IMR-90 (cell line): ENCODE results near the gene IL17RE. TPM values are rescaled to one million over a fixed set of nuclear protein-coding genes. Genes with fewer than 3 reads are reported as not detected.

Experiments
- ATAC-seq: fragments of 200-7000 bp; cut with Tn5 transposase; 2 replicates; pipeline ENCODE4 v1.9.1; 2020; ENCODE audit warnings: low read depth, mild to moderate bottlenecking, moderate library complexity
- BruUV-seq: library from RNA; stranded (reverse); fragments of 400-500 nt; replicated peaks from 2 replicates; lab custom pipeline; 2021; lab: Mats Ljungman, UMichigan
- CTCF ChIA-PET: fragments of 300-600 bp; formaldehyde crosslinking; extraction: SDS; loops from one replicate; lab custom pipeline; 2021; ENCODE audit warnings: antibody characterized with exemption; lab: Yijun Ruan, JAX
- POLR2A ChIA-PET: fragments of 300-600 bp; sonication (Branson Sonifier 250); formaldehyde crosslinking; loops from one replicate; lab custom pipeline; 2022; ENCODE audit warnings: antibody characterized with exemption; ENCODE audit not compliant: unreplicated experiment; lab: Charles Lee
- DNase-seq: peaks from one replicate; pipeline ENCODE4 v3.0.0; 2013
- H2AFZ ChIP-seq: replicated peaks from 2 replicates; pipeline ENCODE3; 2013; ENCODE audit warnings: low read length, mild to moderate bottlenecking; ENCODE audit not compliant: poor library complexity
- H2AK5ac ChIP-seq: 2 replicates; pipeline ENCODE4 v1.6.1; 2013; ENCODE audit warnings: low read depth, low read length, inconsistent platforms
- H2AK9ac ChIP-seq: replicated peaks from 2 replicates; pipeline ENCODE3; 2013; ENCODE audit warnings: mild to moderate bottlenecking, low read depth, low read length, moderate library complexity; ENCODE audit not compliant: poor library complexity
- H2BK120ac ChIP-seq: 2 replicates; pipeline ENCODE4 v1.6.1; 2013; ENCODE audit warnings: low read depth, low read length, inconsistent platforms
- H2BK15ac ChIP-seq: 3 replicates; pipeline ENCODE4 v1.6.1; 2013; ENCODE audit warnings: low read depth, low read length, inconsistent platforms
- H2BK20ac ChIP-seq: 2 replicates; pipeline ENCODE4 v1.6.1; 2013; ENCODE audit warnings: low read depth, mild to moderate bottlenecking, inconsistent platforms, low read length, moderate library complexity
- H2BK5ac ChIP-seq: 2 replicates; pipeline ENCODE4 v1.6.1; 2013; ENCODE audit warnings: mild to moderate bottlenecking, low read depth, low read length, inconsistent platforms; ENCODE audit not compliant: poor library complexity, severe bottlenecking
- H3K14ac ChIP-seq: replicated peaks from 2 replicates; pipeline ENCODE4 v1.6.1; 2013; ENCODE audit warnings: low read depth, low read length, inconsistent platforms
- H3K18ac ChIP-seq: 2 replicates; pipeline ENCODE4 v1.6.1; 2013; ENCODE audit warnings: low read depth, low read length, control low read depth
- H3K23ac ChIP-seq: 2 replicates; pipeline ENCODE4 v1.6.1; 2013; ENCODE audit warnings: low read depth, low read length, inconsistent platforms
- H3K27ac ChIP-seq: 2 replicates; pipeline ENCODE4 v1.5.1; 2013; ENCODE audit warnings: mild to moderate bottlenecking, control low read depth, low read length; ENCODE audit not compliant: insufficient read depth
- H3K27me3 ChIP-seq: 2 replicates; pipeline ENCODE4 v1.6.1; 2013; ENCODE audit warnings: low read length; ENCODE audit not compliant: control insufficient read depth, insufficient read depth
- H3K36me3 ChIP-seq: 2 replicates; pipeline ENCODE4 v1.6.1; 2013; ENCODE audit warnings: low read length, mixed read lengths; ENCODE audit not compliant: control insufficient read depth, insufficient read depth
- H3K4ac ChIP-seq: 2 replicates; pipeline ENCODE4 v1.6.1; 2013; ENCODE audit warnings: low read depth, low read length, inconsistent platforms
- H3K4me1 ChIP-seq: 2 replicates; pipeline ENCODE4 v1.6.1; 2013; ENCODE audit warnings: low read length, mixed read lengths; ENCODE audit not compliant: control insufficient read depth, insufficient read depth
- H3K4me2 ChIP-seq: 2 replicates; pipeline ENCODE4 v1.6.1; 2013; ENCODE audit warnings: low read depth, mild to moderate bottlenecking, control low read depth, low read length, moderate library complexity
- H3K4me3 ChIP-seq: 2 replicates; pipeline ENCODE4 v1.5.1; 2013; ENCODE audit warnings: low read depth, mild to moderate bottlenecking, control low read depth, low read length, moderate library complexity; ENCODE audit not compliant: insufficient read depth
- H3K56ac ChIP-seq: 2 replicates; pipeline ENCODE4 v1.6.1; 2013; ENCODE audit warnings: low read length, inconsistent platforms; ENCODE audit not compliant: insufficient read depth; ENCODE audit errors: extremely low read depth
- H3K79me1 ChIP-seq, 2 experiments: 2 replicates each; pipeline ENCODE4 v1.6.1; 2013; ENCODE audit warnings: low read length in 2 of 2, inconsistent platforms in 1 of 2, low read depth in 1 of 2
- H3K9ac ChIP-seq: 2 replicates; pipeline ENCODE4 v1.6.1; 2013; ENCODE audit warnings: low read depth, low read length, control low read depth
- H3K9me1 ChIP-seq: 2 replicates; pipeline ENCODE4 v1.6.1; 2013; ENCODE audit warnings: low read length, inconsistent platforms; ENCODE audit not compliant: insufficient read depth
- H3K9me3 ChIP-seq: 2 replicates; pipeline ENCODE4 v1.6.1; 2013; ENCODE audit warnings: low read length; ENCODE audit not compliant: control insufficient read depth, insufficient read depth
- H4K20me1 ChIP-seq: 2 replicates; pipeline ENCODE4 v1.6.1; 2013; ENCODE audit warnings: low read length, inconsistent platforms; ENCODE audit not compliant: insufficient read depth
- H4K5ac ChIP-seq: 2 replicates; pipeline ENCODE4 v1.6.1; 2013; ENCODE audit warnings: mild to moderate bottlenecking, low read depth, low read length, control low read depth
- H4K8ac ChIP-seq, 2 experiments: 2 replicates each; pipeline ENCODE4 v1.6.1; 2013; ENCODE audit warnings: low read depth in 2 of 2, low read length in 2 of 2, control low read depth in 1 of 2, inconsistent platforms in 1 of 2
- H4K91ac ChIP-seq: 2 replicates; pipeline ENCODE4 v1.6.1; 2013; ENCODE audit warnings: low read depth, low read length, inconsistent platforms; ENCODE audit not compliant: insufficient read depth
- MXI1 ChIP-seq: IDR thresholded peaks from 2 replicates; pipeline ENCODE4 v1.6.1; 2012; ENCODE audit warnings: low read depth, mild to moderate bottlenecking, low read length, moderate library complexity, borderline replicate concordance
- NFE2L2 ChIP-seq: fragments of 150-350 bp; IDR thresholded peaks from 2 replicates; pipeline ENCODE4 v1.6.1; 2016; ENCODE audit warnings: low read depth, mild to moderate bottlenecking, low read length
- RAD21 ChIP-seq: IDR thresholded peaks from 2 replicates; pipeline ENCODE4 v1.6.1; 2012; ENCODE audit warnings: low read length, improper control_type of control experiment
- WGBS, 2 experiments: methylation state at CpG; one replicate each; pipeline versions ENCODE4 v1.1.5 to v1.1.7; 2013; ENCODE audit warnings: missing lambda C conversion rate in 2 of 2; ENCODE audit not compliant: insufficient read length in 1 of 2; ENCODE audit errors: extremely low coverage in 2 of 2; 5-methylcytosine and 5-hydroxymethylcytosine counted together
- dilution Hi-C: fragments of 300-500 bp; cut with HindIII; formaldehyde crosslinking; loops from one replicate; pipeline ENCODE4 v1.14.3; 2018; ENCODE audit warnings: low sequenced_read_pairs; ENCODE audit not compliant: unreplicated experiment
- in situ Hi-C: fragments of 300-500 bp; cut with MboI; formaldehyde crosslinking; loops from 3 replicates; pipeline ENCODE4 v1.14.3; 2019; ENCODE audit warnings: low sequenced_read_pairs, inconsistent platforms, mixed read lengths
- intact Hi-C: fragments of 100-400 bp; cut with micrococcal nuclease; formaldehyde crosslinking; loops from 2 replicates; pipeline ENCODE4 v1.10.0; 2022
- polyA plus RNA-seq, 3 experiments: library from polyadenylated mRNA; depleted of rRNA; stranded (reverse); fragments of >200 nt; gene quantifications; 2 replicates each; pipeline ENCODE4 v1.2.3, GENCODE V29; 2012; ENCODE audit warnings: low replicate concordance in 1 of 3
- total RNA-seq: library from RNA; depleted of rRNA; stranded (reverse); fragments of >200 nt; gene quantifications from 2 replicates; pipeline ENCODE4 v1.2.3, GENCODE V29; 2012

Gene IL17RE
- total and polyA plus RNA-seq, 2 of the 4 experiments (the other 2 are of a cell fraction), result 0.90 to 7.2 TPM

GRCh38 chr3:9916734-9917680 lies 14.4 kb downstream of the IL17RE start, which contains the start of gene IL17RC:
Gene IL17RC, plus strand, starts transcription at chr3:9917098. Its CDS starts 218 bp downstream, at chr3:9917316.
- no peaks in the 10 kb centered on the region for H3K27me3 ChIP-seq
- in situ Hi-C loops (no loop called here), dilution Hi-C loops (no loop called here), intact Hi-C loops (loop anchor here (5.0 kb wide), 1 partner anchor 200 kb away; no protein-coding TSS in a partner anchor)
- peak within 1 kb of the TSS; percentile 93 for H2BK120ac ChIP-seq
- TF ChIP-seq MXI1 (0 out of 2 replicates have a peak, but pooled peaks have one; percentile 32), RAD21 (no peak), NFE2L2 (no peak)
- CTCF ChIA-PET, result interaction anchor here (0.6 kb wide), 1 partner anchor 335 kb away, joined by 6 read pairs; no protein-coding TSS in a partner anchor
- H4K20me1 ChIP-seq, result no peaks in the 10 kb centered on the region
- peak within 1 kb of the TSS; percentile 56 for H4K91ac ChIP-seq
- peaks cover 7 to 38% of the 10 kb centered on the region in 2 experiments; a peak in 3 of 4 replicates for H3K79me1 ChIP-seq
- H3K4me1 ChIP-seq, result peaks cover 32% of the 10 kb centered on the region
- peak within 1 kb of the TSS; percentile 95 for H3K14ac ChIP-seq
- peak within 1 kb of the TSS; percentile 89 for H3K27ac ChIP-seq
- H3K4ac ChIP-seq, result peak within 1 kb of the TSS; percentile 96
- H3K36me3 ChIP-seq, result peaks cover 2% of the 10 kb centered on the region; the same call in 1 of the 2 replicates
- DNase-seq, result peak; percentile 84
- H2BK5ac ChIP-seq, result peak within 1 kb of the TSS; percentile 84
- ATAC-seq, result peak; percentile 84
- peaks cover 11% of the 10 kb centered on the region for H3K9me1 ChIP-seq
- H2AFZ ChIP-seq, result peak within 1 kb of the TSS; percentile 99
- H3K56ac ChIP-seq, result peak within 1 kb of the TSS; percentile 48; the same call in 1 of the 2 replicates
- POLR2A ChIA-PET, result no interaction called here
- peak within 1 kb of the TSS; percentile 49 for H3K4me3 ChIP-seq
- H3K9me3 ChIP-seq, result no peaks in the 10 kb centered on the region
- peak within 1 kb of the TSS; percentile 61 for H2BK20ac ChIP-seq
- WGBS, 2 experiments, result 19% methylated on average over 3 of the region's 19 CpGs; no CpG with 5 or more reads in 1 of the 2 experiments
- peak within 1 kb of the TSS; percentile 96; the same call in 1 of the 2 replicates for H2AK5ac ChIP-seq
- H3K4me2 ChIP-seq, result peak within 1 kb of the TSS; percentile 94
- H4K8ac ChIP-seq, result peak within 1 kb of the TSS; percentile 73 to 98
- H4K5ac ChIP-seq, result peak within 1 kb of the TSS; percentile 94
- H2AK9ac ChIP-seq, result peak within 1 kb of the TSS; percentile 96
- H3K18ac ChIP-seq, result peak within 1 kb of the TSS; percentile 82
- H2BK15ac ChIP-seq, result peak within 1 kb of the TSS; percentile 70; the same call in 2 of the 3 replicates
- peak within 1 kb of the TSS; percentile 79 for H3K9ac ChIP-seq
- BruUV-seq, result TSS peak; percentile 68
- H3K23ac ChIP-seq, result peak within 1 kb of the TSS; percentile 96
